Astrocyte of the hippocampus (primary cell): ENCODE measurements around the gene AKT1S1.
"Not testable (repeated sequence)": the region's sequence is repeated elsewhere in the genome, so short reads cannot be mapped to it uniquely, and the experiment has no call there.

ENCODE experiments used
- DNase-seq: peaks from one replicate; pipeline ENCODE4 v3.0.0; 2011; ENCODE audit warnings: low read depth, low spot score

The AKT1S1 gene

DNA sequence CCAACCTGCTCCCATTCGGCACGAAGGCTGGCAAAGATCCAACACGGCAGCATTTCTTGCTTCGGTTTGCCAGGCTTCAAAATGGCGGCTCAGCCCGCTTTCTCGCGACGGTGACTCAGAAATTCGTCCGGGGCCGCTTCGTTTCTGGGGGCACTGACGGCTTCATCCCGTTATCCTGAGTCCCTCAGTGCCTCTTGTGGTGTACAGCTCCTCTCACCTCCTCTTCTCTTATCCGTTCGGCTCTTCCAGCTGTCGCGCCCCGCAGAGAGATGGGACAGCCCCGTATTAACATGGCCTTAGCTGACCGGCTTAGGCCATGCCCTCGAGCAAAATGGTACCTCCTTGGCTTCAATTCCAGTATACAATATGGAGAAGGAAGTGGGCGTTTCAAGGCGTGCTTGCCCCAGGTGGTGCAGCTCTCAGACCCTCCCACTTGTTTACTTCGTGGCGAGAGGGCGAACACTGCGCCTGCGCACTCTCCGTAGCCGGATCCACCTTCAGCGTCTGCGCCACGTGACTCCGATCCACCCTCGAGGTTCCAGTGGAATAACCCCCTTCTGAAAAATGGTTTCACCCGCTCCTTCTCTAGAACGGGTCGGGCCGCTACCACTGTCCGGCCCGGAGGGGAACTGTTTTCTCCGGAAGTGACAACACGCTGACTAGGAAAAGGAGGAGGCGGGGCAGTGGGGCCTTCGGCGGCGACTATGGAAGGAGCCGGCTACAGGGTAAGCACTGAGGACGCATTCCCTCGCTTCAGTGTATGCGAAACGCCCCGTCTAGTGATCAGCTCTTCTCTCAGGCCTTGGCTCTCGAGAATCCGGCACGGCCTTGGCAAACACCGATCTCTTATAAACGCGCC, at the start of gene AKT1S1, which contains the start of gene TBC1D17:
AKT1S1 (minus strand) TSS at position 336 of the 859 bp plus-strand sequence. CDS start 4,060 bp downstream, outside the sequence.
TBC1D17 (plus strand) TSS at position 683 of the 859 bp plus-strand sequence; CDS start at position 705, 22 bp downstream.
- peak; percentile 100 for DNase-seq

DNA sequence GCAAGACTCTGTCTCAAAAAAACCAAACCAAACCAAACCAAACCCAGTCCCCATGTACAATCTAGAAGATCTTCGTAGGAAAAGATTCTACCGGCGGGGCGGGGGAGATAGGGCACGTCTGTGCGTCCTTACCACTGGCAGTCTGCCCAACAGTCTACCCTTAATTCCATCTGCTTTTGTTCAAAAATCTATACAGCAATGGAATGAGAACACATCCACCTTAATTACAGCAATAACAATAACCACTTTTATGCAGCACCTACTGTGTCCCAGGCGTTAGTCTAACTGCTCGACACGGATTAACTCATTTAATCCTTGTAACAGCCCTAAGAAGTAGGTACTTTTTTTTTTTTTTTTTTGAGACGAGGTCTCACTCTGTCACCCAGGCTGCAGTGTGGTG, 49.4 kb upstream of the AKT1S1 start:
- no peak for DNase-seq

DNA sequence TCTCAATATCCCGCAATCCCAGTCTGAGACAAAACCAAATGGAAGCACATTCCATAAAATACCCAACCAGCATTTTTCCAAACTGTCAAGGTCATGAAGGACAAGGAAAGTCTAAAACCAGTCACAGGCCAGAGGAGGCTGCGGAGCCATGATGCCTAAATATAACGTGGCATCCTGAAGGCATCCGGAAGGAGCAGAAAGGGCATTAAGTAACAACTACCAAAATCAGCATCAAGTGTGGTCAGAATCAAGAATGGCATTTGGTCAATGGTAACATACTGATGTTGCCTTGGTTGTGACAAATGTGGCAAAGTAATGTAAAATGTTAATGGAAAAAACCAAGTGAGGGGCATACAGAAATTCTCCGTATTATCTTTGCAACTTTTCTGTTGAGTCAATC, 48.3 kb upstream of the AKT1S1 start:
- no peak for DNase-seq

DNA sequence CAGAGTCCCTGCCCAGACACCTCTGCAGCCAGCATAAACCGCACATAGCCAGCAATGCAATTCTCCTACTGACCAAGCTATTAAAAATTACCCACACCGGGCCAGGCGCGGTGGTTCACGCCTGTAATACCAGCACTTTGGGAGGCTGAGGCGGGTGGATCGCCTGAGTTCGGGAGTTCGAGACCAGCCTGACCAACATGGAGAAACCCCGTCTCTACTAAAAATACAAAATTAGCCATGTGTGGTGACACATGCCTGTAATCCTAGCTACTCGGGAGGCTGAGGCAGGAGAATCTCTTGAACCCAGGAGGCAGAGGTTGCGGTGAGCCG, 47.7 kb upstream of the AKT1S1 start:
- not testable (repeated sequence) for DNase-seq

DNA sequence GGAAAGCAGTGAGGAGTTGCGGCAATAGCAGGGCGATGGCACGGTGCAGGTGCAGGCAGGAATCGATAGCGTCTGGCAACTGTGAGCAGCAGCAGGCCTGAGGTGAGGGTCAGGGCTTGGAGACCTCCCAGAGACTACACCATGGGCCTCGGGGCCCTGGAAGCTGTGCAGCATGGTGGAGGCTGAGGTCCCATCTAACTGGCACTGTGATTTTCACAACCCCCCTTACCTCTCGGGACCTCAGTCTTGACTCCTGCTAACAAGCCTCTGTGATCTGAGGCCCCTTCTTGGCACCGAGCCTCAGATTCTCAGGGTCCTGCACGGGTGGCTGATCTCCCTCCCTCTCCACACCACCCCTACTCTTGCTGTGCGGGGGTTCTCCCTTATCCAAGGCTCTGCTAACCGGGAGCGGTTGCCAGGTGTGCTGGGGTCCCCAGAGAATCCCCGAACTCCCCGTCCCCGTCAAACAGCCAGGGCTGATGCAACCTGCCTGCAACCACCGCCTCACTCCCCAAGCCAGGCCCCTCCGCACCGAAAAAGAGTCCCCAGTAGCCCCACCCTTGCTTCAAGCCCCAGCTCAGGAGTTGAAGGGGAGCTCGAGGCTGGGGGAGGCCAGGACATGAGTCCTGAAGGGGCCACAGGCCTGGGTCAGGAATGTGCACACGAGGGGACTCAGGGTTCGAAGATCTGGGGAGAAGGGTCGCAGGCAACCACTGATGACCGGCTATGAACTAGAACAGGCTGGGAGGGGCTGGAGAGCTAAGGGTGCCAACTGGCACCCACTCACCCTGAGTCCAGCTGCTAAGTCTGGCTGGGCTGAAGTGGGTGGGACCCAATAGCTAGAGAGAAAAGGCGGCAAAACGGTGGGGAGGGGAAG, 47.1 kb upstream of the AKT1S1 start:
- DNase-seq: no peak

DNA sequence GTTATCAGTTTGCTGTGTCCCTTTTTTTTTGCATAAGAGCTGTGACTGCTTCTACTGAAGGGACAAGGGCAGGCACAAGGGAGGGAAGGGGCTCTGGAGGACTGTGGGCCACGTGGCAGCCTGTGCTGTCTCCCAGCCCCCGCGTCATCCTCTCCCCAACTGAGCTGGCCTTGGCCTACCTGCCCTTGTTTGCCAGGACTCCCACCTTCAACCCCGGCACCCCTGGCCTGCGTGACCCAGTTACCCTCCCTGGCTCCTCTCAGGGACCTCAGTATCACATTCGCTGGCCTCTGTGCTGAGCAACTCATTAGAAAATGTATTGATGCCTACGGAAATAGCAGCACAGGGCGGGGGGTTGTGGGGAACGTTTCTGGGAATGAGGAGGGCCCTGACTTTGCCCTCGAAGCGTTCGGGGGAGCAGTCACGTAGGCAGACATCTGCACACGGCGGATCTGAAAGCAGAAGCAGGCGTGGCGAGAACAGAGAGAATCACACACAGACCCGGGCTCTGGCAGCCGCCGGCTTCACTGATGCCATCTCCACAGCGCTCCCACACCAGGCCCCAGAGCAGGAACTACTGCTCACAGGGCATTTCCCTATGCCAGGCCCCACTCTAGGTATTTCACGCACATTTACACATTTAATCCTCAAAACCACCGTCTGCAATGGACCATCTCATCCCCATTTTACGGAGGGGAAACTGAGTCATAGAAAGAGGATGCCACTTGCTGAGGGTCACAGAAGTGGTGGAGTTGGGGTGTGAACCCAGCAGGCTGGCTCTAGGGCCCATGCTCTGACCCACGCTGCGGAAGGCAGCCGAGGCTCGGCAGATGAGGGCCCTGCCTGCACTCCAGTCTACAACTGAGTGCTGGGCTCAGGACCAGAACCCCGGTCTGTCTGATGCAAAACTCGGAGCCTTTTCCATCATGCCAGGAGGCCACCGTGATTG, 46.2 kb upstream of the AKT1S1 start:
- no peak for DNase-seq

DNA sequence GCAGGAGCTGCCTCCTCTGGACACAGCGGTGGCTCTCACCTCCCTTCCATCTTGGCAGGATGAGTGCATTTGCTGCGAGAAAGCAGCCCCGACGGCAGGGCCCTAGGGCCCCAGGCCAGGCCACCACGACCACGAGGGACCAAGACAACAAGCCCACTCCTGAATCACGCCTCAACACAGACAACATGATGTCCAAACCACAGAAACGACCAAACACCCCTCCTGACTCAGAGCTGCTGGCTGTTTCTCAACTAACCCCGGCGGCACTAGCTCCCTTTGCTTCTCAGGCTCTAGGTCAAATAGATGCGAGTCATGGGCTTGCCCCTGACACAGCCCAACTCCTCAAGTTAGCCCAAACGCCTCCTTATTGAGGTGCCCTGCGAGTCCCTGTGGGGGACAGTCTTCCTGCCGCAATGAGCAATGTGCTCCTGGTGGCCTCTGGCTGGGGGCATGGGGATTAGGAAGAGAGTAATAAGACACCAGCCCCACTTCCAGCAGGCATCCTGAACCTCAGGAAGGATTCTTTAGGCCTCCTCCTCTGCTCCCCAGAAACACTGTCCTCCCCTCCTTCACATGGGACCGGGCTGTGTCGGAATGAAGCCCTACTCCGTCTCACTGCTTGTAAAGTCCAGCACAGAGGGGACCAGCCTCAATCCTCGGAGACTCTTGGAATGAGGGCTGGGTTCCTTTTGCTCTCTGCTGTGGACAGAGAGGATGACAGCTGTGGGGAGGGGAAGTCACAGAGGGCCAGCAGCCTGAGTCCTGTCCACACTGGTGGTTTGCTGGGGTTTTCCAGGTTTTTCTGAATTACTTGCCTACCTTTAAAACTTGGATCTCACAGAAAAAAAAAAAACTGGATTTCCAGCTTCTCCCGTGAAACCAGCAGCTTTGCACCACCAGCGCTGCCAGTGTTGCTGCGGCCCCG, 45.0 kb upstream of the AKT1S1 start:
- DNase-seq: peak; percentile 62

DNA sequence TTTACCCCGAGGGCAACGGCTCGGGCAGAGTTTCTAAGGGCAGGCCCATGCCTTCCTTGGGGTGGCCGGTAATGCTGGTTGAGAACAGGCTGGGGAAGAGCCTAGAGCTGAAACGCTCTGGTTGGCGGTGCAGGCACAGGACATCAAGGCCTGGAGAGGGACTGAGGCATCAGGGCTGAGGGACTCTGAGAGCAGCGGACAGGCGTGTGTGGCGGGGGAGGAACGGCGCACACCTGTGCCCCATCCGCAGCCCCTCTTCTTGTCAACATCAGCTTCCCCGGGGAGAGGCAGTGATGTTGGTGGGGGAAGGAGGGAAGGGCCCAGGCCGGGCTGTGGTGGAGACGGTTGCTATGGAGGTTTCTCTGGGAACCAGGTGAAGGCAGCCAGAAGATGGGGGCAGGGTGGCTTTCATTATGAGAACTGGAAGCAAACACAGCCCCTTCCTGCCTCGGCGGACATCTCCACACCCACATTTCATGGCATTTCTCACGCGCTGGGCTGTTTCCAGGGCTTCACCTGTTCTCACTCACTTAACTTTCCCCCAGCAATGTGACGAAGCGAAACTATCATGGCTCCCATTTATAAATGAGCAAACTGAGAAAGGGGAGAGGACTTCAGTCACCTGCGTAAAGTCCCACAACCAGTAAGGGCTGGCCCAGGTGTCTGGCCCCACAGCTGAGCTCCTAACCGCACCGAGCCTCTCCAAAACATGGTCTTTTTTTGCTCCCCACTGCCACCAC, 43.6 kb upstream of the AKT1S1 start:
- DNase-seq: no peak

DNA sequence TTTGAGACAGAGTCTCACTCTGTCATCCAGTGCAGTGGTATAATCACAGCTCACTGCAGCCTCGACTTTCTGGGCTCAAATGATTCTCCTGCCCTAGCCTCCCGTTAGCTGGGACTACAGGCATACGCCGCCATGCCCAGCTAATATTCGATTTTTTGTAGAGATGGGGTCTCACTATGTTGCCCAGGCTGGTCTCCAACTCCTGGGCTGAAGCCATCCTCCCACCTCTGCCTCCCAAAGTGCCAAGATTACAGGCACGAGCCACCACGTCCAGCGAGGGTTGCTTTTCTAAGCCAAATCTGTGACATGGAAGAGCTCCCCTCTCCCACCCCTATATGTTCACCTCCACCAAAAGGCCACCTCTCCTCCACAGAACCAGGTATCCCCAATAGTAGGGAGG, 40.9 kb upstream of the AKT1S1 start:
- DNase-seq: no peak

DNA sequence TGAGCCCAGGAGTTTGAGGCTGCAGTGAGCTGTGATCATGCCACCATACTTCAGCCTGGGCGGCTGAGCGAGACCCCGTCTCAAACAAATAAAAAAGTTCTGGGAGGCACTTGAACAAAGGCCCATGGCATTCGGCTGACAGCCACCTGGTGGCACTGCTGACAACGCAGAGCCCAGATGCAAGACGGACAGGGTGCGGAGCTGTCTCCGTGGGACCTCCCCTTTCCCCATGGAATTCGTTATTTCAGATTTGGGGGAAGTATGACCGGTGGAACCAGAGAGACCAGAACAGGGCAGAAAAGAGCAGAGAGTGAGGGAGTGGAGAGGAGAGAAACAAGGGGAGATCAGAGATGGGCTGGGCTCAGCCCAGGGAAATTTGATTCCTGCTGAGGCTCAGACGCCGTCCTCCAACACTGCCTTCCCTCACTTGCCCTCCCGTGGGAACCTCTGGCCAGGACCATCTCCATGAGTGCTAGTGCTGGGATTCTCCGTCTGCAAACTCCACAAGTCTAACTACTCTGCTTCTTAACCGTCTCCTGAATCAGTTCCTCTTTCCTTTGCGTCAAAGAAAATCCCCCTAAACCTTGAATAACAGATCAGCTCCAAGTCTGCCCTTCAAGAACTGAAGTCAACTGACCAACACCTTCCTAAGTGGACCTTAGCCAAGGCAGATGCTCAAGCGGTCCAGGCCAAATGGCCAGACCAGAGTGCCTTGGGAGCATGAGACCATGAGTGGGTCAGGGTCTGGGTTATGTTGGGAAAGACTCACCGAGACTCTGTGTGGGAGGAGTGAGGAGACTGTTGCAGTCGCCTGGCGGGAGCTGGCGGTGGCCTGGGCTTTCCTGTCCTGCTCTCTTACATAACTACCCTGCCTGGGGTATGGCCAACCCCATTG, 39.9 kb upstream of the AKT1S1 start:
- no peak for DNase-seq

DNA sequence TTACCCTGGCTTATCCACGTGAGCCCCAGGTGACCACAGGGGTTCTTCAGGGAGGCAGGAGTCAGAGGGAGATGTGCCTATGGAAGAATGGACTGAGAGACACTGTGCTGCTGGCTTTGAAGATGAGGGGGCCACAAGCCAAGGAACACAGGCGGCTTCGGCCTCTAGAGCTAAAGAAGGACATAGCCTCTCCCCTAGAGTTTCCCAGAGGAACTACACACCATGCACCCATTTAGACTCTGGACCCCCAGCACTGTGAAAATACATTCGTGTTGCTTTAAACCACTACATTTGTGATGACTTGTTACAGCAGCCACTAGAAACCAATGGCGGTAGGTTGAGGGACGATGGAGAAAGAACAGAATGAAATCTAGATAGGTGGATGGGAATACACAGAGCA, 38.1 kb upstream of the AKT1S1 start:
- no peak for DNase-seq

DNA sequence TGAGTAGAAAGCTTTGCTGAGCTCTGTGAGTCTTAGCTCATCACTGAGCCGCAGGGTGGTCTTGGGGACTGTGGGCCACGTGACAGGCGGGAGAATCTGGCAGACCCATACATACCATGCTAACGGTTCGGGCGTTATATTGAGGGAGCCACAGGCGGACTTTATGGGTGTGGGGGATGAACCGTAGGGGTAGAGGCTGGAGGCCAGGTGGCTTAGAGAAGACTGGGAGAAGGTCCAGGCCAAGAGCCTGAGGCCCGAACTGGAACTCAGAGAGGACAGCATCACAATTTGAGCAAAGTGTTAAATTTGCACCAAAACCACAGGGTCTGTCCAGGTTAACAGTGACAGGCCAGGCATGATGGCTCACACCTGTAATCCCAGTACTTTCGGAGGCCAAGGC, 36.6 kb upstream of the AKT1S1 start:
- no peak for DNase-seq

DNA sequence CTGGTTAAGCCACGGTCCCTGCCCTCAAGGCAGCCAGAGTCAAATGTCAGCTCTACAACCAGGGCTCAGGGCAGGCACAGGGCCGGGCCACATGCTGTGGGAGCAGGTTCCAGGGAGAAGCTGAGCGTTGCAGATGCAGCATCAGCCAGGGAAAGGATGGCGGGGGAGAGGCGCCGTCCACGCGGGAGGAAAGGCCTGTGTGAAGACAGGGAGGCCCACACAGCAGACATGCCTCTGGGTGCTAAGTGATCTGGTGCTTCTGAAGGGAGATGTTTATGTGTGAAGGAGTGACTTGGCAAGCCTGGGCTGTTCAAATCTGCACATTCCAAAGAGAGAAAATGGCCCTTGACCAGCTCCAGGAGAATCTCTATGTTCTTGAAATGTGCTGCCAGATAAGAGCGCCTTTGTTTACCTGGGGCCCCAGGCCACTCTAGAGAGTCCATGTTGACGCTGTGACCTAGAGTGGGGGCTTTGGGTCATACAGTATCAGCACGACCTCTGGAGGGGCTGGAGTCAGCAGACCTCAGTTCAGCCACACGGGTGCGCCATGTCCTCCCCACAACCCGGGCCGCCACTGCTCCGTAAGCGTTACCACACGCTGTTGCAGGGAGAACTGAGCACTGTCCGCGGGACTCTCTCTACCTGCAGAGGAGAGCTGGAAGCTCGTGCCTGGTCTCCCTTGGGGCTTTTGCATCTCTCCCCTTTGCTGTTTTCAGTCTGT, 36.0 kb upstream of the AKT1S1 start:
- no peak for DNase-seq

DNA sequence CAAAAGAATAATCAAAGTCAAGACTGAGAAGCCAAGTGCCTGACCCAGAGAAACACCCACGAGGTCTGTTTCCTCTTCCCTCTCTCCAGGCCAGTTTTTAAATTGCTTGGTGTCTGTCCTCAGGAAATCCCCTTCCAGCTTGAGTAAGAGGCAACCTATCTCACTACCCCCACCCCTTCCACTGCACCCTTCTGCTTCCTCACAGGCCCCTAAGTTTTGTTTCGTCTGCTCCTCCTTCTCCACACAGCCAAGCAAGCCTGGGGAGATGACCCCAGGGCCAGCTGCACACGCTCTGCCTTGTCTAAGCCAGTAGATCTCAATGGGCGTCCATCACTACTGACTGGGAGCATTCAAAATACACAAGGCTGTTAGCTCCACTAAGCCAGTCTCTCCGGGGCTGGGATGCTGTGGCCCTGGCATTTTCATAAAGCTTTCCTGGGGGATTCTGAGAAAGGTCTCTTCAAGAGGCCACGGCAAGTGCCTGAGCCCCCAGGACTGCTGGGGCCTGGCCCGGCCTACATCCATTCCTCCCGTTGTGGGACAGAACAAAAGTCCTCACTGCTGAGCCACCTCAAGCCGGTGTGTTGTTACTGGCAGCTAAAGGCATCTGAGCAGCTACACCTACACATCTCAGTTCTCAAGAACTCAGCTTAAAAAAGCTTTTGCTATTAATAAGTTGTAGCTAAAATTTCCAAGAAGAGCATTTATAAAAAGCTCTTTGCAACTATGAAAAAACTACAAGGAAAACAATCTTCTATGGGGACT, 34.4 kb upstream of the AKT1S1 start:
- no peak for DNase-seq

DNA sequence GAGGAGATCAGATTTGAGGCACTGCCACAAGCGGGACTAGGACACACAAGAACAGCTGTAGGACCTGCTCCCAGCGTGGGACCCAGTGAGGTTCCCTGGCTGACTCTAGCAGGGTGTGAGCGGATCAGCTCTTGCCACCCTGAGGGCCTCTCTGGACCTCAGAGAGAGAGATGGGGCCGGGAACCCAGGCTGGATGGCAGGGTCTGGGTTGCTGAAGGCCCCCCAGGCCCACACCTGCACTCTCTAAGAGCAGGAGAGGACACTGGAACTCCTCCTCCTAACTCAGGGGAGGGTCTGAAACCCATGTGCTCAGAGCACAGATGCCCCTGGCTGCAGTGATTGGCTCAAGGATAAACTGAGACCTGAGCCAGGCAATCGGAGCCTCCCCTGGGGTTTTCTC, 33.0 kb upstream of the AKT1S1 start:
- DNase-seq: no peak

DNA sequence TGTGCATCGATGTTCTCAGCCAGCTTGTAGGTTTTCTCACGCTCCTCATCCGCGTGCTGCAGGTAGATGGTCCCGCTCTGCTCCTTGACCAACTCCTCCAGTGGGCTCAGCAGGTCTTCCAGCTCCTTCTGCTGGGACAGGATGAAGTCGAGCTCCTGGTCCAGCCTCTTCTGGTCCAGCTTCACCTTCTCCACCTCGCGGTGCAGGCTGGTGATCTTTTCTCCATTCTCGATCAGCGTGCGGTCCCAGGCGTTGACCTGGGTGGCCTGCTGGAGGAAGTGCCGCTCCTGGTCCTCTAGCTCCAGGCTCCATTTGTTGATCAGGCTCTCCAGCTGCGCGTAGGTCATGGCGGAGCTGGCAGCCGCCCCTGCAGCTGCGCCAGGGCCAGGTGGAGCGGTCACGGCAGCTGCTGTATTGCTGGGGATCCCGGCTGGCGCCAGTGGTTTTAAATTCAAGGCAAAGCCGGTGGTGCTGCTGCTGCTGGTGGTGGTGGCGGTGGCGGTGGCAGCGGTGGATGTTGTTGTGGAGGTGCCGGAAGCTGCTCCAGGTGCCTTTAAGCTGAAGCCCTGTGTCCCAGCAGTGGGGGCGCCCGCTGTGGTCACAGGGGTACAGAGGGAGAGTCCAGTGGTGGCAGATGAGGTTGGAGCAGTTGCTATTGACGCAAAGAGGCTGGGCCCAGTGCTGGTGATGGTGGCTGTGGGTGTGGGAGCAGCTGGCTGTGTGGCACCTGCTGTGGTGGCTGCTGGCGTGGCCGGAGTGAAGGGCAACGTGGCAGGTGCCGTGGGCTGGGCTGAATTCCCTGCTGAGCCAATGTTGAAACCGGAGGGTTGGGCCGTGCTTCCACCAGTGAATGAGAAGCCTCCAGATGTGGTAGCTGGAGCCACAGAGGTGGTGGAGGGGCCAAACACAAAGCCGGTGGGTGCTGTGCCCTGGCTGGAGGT, 31.6 kb upstream of the AKT1S1 start:
- DNase-seq: no peak
